22Rv1 (cell line): Measurements from ENCODE around the gene ANXA2.

ENCODE experiments used
- CTCF ChIP-seq: fragments of 450-650 bp; IDR thresholded peaks from 2 replicates; pipeline ENCODE4 v1.5.1; 2017; ENCODE audit warnings: mild to moderate bottlenecking
- ZFX ChIP-seq: fragments of 450-650 bp; IDR thresholded peaks from 2 replicates; pipeline ENCODE4 v1.6.1; 2017; ENCODE audit warnings: antibody characterized with exemption, borderline replicate concordance

GRCh38 chr15:60372227-60372626 is 25.6 kb downstream of the ANXA2 start:
- TF ChIP-seq CTCF (no peak), ZFX (no peak)
